Measurements from ENCODE around the gene KAZN.

Gene KAZN

DNA sequence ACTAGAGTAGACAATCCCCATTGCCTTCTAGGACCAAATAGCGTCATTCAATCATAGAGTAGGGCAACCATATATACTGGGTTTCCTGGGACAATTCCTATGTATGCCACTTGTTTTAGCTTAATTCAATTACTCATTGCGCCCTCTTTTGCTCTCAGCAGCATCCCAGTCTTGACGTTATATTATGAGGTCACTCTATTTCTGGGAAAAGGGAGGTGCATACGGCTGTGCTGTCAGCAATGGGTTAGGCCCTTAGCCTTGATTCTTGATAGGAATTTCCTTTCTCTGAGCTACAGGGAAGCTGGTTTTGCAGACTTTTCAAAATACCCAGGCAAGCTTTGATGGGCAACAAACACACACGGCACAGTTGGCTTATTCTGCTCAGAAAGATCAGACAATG, 4.4 kb upstream of the KAZN start:
- TF ChIP-seq, protein P1, sequence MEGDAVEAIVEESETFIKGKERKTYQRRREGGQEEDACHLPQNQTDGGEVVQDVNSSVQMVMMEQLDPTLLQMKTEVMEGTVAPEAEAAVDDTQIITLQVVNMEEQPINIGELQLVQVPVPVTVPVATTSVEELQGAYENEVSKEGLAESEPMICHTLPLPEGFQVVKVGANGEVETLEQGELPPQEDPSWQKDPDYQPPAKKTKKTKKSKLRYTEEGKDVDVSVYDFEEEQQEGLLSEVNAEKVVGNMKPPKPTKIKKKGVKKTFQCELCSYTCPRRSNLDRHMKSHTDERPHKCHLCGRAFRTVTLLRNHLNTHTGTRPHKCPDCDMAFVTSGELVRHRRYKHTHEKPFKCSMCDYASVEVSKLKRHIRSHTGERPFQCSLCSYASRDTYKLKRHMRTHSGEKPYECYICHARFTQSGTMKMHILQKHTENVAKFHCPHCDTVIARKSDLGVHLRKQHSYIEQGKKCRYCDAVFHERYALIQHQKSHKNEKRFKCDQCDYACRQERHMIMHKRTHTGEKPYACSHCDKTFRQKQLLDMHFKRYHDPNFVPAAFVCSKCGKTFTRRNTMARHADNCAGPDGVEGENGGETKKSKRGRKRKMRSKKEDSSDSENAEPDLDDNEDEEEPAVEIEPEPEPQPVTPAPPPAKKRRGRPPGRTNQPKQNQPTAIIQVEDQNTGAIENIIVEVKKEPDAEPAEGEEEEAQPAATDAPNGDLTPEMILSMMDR (IDR thresholded peaks at IDR 0.05; ENCODE audit: borderline replicate concordance, control extremely low read depth, extremely low read depth, insufficient read depth, missing control alignments): no peak
- DNase-seq (ENCODE audit: low spot score): no peak
- in situ Hi-C loops (cut with MboI; ENCODE audit: low sequenced_read_pairs, unreplicated experiment): no loop called here

DNA sequence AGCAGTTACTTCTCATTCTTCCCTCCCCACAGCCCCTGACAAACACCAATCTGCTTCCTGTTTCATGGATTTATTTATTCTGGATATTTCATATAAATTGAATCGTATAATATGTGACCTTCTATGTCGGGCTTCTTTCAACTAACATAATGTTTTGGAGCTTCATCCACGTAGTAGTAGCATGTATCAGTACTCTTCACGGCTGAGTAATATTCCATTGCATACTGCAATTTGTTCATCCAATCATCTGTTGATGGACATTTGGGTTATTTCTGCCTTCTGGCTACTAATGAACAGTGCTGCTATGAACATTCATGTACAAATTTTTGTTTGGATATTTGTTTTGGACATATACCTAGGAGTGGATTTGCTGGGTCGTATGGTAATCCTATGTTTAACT, 1.9 kb upstream of the KAZN start:
- in situ Hi-C loops (cut with MboI; ENCODE audit: low sequenced_read_pairs, unreplicated experiment): no loop called here

DNA sequence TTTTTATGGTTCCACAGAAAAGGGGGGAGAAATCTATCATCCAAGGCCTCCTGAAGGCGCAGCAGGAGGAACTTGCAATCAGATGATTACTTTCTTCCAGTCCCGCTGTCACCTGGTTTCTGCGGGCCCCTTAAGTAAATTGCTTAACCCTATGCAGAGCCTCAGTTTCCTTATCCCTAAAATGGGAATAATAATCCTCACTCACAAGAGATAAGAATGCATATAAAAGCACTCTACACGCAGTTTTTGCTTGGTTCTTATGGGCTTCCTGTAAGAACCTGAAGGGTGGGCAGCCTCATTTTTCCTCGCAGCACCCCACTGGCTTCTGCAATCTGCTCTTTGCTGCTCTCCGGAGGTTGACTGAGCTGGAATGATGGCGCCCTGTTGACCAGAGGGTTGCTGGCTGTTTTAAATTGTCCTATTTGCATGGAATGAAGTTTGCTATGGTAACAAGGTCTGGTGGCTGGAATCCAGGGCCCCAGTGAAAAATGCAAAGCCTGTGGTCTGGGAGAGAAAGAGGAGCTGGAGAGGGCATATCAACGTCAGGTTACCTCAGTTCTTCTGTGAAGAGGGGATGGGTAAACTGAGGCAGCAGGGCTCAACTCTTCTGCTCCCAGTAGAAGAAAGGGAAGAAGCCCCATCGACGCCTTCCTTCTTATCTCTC, 1.0 kb upstream of the KAZN start:
- TF ChIP-seq, protein P1 (IDR thresholded peaks at IDR 0.05; ENCODE audit: borderline replicate concordance, control extremely low read depth, extremely low read depth, insufficient read depth, missing control alignments): no peak
- in situ Hi-C loops (cut with MboI; ENCODE audit: low sequenced_read_pairs, unreplicated experiment): no loop called here
- no peak for DNase-seq (ENCODE audit: low spot score)

More for the DNA sequence above, 1.9 kb upstream of the KAZN start:
- TF ChIP-seq, protein P1 (IDR thresholded peaks at IDR 0.05; ENCODE audit: borderline replicate concordance, control extremely low read depth, extremely low read depth, insufficient read depth, missing control alignments): no peak
- DNase-seq (ENCODE audit: low spot score): no peak

DNA sequence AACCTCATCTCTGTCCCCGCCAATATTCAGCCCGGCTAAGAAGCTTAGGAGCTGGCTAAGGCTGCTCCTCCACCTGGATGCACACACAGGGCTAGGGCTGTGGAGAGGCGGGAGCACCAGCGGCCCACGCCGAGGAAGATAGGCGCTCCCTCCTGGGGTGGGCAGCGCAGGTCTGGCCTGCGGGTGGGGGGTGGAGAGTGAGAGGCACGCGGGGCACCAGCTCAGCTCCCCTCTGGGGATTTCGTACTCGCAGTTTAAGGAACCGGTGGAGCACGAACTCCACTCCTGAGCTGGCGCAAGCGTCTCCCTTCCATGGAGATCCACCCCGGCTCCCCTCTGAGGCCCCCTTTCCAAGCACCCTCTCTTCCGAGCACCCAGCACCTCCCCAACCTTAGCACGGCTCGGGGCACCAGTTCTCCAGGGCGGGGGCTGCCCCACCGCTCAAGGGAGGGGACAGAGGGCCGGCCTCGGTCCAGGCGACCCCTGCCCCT, 433 bp upstream of the KAZN start:
- TF ChIP-seq, protein P1 (IDR thresholded peaks at IDR 0.05; ENCODE audit: borderline replicate concordance, control extremely low read depth, extremely low read depth, insufficient read depth, missing control alignments): no peak
- DNase-seq (ENCODE audit: low spot score): peak; percentile 28
- in situ Hi-C loops (cut with MboI; ENCODE audit: low sequenced_read_pairs, unreplicated experiment): no loop called here

DNA sequence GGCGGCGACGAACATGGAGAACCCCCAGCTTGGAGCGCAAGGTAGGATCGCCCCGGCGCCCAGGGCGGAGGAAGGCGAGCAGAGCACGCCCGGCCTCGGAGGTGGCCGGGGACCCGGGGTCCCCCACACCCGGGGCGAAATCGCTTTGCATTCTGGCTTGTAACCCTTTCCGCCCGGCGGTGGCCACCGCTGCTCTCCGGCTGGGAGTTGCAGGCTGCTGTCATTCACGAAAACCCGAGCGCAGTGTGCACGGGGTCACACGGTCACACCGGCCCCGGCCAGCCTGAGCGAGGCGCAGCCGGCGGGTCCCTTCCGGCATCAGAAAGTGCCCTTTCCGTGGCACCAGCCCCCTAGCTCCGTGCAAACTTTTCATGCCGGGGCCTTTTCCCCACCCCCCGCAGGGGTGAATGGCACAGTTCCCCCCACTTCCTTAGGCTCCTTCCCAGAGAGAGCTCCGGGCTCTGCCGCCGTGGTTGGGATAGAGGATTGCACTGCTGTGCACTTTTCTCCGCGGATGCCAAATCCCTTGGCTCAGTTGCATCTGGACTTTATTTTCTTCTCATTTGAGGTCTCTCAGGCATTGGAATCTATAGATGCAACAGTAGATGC, 802 bp downstream of the KAZN start:
- peak; percentile 46 for DNase-seq (ENCODE audit: low spot score)
- in situ Hi-C loops (cut with MboI; ENCODE audit: low sequenced_read_pairs, unreplicated experiment): no loop called here
- TF ChIP-seq, protein P1 (IDR thresholded peaks at IDR 0.05; ENCODE audit: borderline replicate concordance, control extremely low read depth, extremely low read depth, insufficient read depth, missing control alignments): no peak

DNA sequence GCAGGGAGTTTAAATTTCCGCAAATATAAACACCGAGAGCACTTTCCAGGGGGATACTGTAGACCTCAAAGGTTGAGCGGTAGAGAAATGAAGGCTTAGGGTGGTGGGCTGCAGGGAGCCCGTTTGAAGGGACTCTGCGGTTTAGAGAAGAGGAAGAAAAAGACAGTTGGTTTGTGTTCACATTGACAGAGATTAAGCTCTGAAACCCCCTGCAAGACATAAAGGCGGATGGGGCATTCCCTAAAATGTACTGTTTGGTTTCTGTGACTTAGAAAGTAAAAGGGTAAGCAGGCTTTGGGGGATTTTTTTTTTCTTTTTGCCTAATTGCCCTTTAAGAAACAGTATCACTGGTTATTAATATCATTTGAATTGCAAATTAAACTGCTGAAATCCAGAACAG, 1.3 kb downstream of the KAZN start:
- DNase-seq (ENCODE audit: low spot score): peak; percentile 69
- TF ChIP-seq, protein P1 (IDR thresholded peaks at IDR 0.05; ENCODE audit: borderline replicate concordance, control extremely low read depth, extremely low read depth, insufficient read depth, missing control alignments): no peak
- in situ Hi-C loops (cut with MboI; ENCODE audit: low sequenced_read_pairs, unreplicated experiment): no loop called here
